Fibroblast of pulmonary artery (primary cell): ENCODE results near the gene SELPLG.

Experiments used
- DNase-seq: peaks from one replicate; pipeline ENCODE4 v3.0.0-alpha.2; 2010; ENCODE audit warnings: low read depth
- H3K4me3 ChIP-seq: replicated peaks from 2 replicates; pipeline ENCODE4 v1.5.1; 2011; ENCODE audit warnings: low read depth, mild to moderate bottlenecking, control low read depth, low read length, moderate library complexity
- CTCF ChIP-seq: IDR thresholded peaks from 2 replicates; pipeline ENCODE4 v1.5.1; 2011; ENCODE audit warnings: mild to moderate bottlenecking, control low read depth, low read length, inconsistent platforms; ENCODE audit errors: missing control alignments

Gene SELPLG

GRCh38 chr12:108572166-108572790, 61.4 kb downstream of the SELPLG start:
- TF ChIP-seq CTCF, result no peak
- H3K4me3 ChIP-seq, result no peak overlapping the region
- peak; percentile 28 for DNase-seq
